HG03354 (cell line): ENCODE data around the gene FCAR.
"Not testable (repeated sequence)": the region's sequence is repeated elsewhere in the genome, so short reads cannot be mapped to it uniquely, and the experiment has no call there.

Experiments
- ATAC-seq: cut with Tn5 transposase; IDR thresholded peaks from one replicate; pipeline ENCODE4 v1.9.1; 2021; ENCODE audit warnings: mild to moderate bottlenecking; ENCODE audit not compliant: unreplicated experiment, poor library complexity, severe bottlenecking

The FCAR gene

GRCh38 chr19:54938906-54939305, 64.9 kb downstream of the FCAR start:
- no peak for ATAC-seq

DNA sequence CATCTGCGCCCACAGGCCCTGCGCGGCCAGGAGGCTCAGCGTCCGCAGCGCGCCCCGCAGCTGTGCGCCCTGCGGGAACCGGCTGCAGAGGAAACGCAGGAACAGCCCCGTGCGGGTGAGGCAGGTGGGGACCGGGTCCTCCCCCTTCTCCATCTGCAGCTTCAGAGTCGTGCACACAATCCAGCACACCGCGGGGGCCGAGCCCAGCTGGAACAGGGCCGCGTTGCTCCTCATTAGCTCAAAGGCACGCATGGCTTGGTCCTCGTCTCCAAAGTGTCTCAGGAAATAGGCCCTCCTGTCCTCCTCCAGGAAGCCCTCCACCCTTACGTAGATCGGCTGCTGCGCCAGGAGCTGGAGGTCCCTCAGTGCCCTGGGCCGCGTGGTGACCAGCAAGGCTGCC, 65.5 kb downstream of the FCAR start:
- not testable (repeated sequence) for ATAC-seq
